Stimulated activated memory B cell treated with anti-CD40 and anti-IgM and Interleukin-4, amounts not matched to agents 10 μg/mL and 1 μg/mL and 100 μg/mL, for 72 hours (primary cell): Measurements from ENCODE around the gene HOXD4.

Experiments
- ATAC-seq: fragments of 150-1000 bp; cut with Tn5 transposase; 2 replicates; pipeline ENCODE4 v1.10.0; 2021
- H3K27ac Mint-ChIP-seq: one replicate; pipeline ENCODE4 v1.8.0; 2022; ENCODE audit warnings: mild to moderate bottlenecking, mixed read lengths
- H3K27me3 Mint-ChIP-seq: one replicate; pipeline ENCODE4 v1.8.0; 2022; ENCODE audit warnings: mixed read lengths
- H3K36me3 Mint-ChIP-seq: one replicate; pipeline ENCODE4 v1.8.0; 2022; ENCODE audit warnings: mixed read lengths
- H3K4me1 Mint-ChIP-seq: one replicate; pipeline ENCODE4 v1.8.0; 2022; ENCODE audit warnings: mixed read lengths
- H3K4me3 Mint-ChIP-seq: one replicate; pipeline ENCODE4 v1.8.0; 2022; ENCODE audit warnings: mild to moderate bottlenecking, moderate library complexity, mixed read lengths
- H3K9me3 Mint-ChIP-seq: one replicate; pipeline ENCODE4 v1.8.0; 2022; ENCODE audit warnings: mixed read lengths

The HOXD4 gene

DNA sequence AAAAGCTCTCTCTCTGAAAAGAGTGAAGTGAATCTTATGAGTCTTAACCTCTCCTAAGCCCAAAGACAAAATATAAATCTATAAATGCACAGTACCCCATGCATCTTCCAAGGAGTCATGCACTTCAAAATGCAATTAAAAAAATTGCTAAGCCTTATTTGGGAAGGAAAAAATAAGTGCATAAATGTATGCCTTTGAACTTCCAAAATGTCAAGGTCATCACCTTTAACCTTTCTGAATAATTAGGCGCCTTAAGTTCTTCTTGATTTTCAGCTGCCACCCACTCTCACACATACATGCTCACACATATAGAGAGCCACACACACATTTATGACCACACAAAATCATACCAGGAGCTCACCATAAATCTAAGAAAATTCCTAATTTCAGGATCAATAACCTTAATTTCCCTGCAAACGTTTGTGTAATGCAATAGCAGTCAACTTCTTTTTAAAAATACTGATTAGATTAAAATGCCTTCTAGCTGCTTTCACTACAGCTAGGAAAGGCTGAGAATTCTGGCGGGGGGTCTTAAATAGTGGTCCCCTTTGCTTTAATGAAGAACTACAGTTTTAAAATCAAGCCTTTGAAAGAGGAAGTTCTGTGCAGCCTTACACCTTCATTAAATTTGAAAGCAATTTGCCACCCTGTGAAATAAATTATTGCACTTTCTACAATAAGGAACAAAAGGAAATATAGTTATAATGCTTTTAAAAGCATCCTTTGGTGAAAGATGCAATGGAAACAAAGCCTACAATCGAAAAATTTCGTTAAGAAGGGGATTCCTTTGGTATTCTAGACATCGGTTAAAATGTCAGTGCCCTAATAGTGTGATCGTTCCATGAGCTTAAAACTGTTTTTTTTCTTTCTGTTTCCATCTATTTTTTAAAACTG is 40.7 kb upstream of the HOXD4 start:
- Mint-ChIP-seq H3K4me1 (peaks cover 12% of the 10 kb centered on the region), H3K27me3 (peaks cover 72% of the 10 kb centered on the region), H3K27ac (no peak overlapping the region), H3K4me3 (no peak overlapping the region), H3K9me3 (peaks cover 4% of the 10 kb centered on the region), H3K36me3 (no peaks in the 10 kb centered on the region)
- no peak for ATAC-seq

GRCh38 chr2:176111309-176111663 is 40.1 kb upstream of the HOXD4 start:
- Mint-ChIP-seq H3K4me3 (no peak overlapping the region), H3K27me3 (peaks cover 72% of the 10 kb centered on the region), H3K4me1 (peaks cover 7% of the 10 kb centered on the region), H3K36me3 (no peaks in the 10 kb centered on the region), H3K27ac (no peak overlapping the region), H3K9me3 (peaks cover 1% of the 10 kb centered on the region)
- no peak for ATAC-seq

GRCh38 chr2:176111846-176112374 is 39.4 kb upstream of the HOXD4 start:
- Mint-ChIP-seq H3K4me3 (no peak overlapping the region), H3K9me3 (no peaks in the 10 kb centered on the region), H3K4me1 (peaks cover 5% of the 10 kb centered on the region)

GRCh38 chr2:176112375-176113302 is 38.7 kb upstream of the HOXD4 start:
- no peak overlapping the region for H3K4me3 Mint-ChIP-seq
- H3K4me1 Mint-ChIP-seq, result peaks cover 5% of the 10 kb centered on the region
- H3K27me3 Mint-ChIP-seq, result peaks cover 80% of the 10 kb centered on the region
- H3K36me3 Mint-ChIP-seq, result no peaks in the 10 kb centered on the region
- ATAC-seq, result no peak
- no peak overlapping the region for H3K27ac Mint-ChIP-seq
- no peaks in the 10 kb centered on the region for H3K9me3 Mint-ChIP-seq

More at GRCh38 chr2:176111846-176112374, 39.4 kb upstream of the HOXD4 start:
- Mint-ChIP-seq H3K36me3 (no peaks in the 10 kb centered on the region), H3K27ac (no peak overlapping the region), H3K27me3 (peaks cover 73% of the 10 kb centered on the region)
- no peak for ATAC-seq

DNA sequence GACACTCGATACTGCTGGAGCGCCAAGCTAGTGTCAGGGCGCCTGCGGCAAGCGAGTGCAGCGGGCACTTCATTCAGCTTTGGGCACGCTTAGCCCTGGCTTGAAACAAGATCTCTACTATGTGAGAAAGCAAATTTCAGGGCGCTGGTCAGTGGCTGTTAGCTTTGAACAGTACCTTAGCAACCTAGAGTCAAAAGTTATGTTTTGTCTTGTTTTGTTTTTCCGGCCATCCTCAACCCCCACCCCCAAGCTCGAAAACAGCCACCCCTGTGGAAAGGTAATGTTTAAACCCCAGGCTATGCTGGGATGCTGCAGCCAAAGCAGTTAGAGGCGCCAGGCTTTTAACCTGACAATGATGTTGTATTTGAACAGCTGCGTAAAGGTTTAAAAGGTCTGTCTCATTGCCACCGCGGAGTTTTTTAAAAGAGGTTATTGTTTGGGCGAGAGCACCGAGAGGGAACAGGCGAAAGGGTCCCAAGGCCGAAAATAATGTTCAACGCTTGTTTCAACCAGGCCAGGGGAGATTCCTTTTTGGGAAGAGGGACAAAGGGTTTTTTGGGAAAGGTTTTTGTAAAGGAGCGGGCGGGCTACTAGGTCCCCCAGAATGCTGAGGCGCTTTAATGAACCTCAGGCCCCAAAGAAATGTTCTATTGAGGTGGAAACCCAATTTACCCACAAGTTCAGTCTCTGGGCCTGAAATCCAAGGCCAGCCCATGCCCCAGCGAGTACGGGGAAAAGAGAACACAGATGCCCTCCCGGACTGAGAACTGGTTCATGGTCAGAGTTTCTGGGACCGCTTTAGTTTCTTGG is 37.0 kb upstream of the HOXD4 start:
- peaks cover 89% of the 10 kb centered on the region for H3K27me3 Mint-ChIP-seq
- ATAC-seq, result no peak
- no peaks in the 10 kb centered on the region for H3K9me3 Mint-ChIP-seq
- H3K27ac Mint-ChIP-seq, result no peak overlapping the region
- H3K36me3 Mint-ChIP-seq, result no peaks in the 10 kb centered on the region
- H3K4me3 Mint-ChIP-seq, result no peak overlapping the region
- peaks cover 11% of the 10 kb centered on the region for H3K4me1 Mint-ChIP-seq

DNA sequence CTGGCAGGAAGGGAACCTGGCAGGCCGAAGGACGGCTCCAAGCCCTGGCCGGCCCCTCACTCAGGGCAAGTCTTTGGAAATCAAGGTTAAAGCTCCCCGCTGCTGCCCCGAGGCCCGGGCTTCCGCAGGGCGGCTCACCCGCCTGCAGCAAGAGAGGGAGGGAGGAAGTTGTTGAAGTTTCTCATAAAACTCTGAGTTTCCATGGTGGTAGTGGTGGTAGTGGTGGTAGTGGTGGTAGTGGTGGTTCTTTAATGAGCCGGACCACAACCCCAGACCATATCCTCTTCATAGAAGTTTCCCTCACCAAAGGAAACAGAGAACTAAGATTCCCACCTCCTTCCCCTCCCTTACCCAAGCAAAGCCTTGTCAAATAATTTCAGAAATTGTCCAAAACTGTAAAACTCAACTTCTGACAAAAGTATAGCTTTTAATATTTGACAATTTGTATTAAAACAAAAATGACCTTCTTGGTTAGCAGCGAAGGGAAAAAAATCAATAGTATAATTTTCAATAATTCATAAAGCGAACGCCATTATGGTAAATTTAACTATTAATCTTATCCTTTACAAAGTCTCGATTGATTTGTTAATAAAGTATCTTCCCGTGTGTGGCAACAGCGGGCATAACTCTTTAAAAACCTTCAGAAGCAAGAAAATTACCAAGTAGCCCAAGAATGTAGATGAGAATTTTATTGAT is 36.3 kb upstream of the HOXD4 start:
- no peak overlapping the region for H3K4me3 Mint-ChIP-seq
- H3K27me3 Mint-ChIP-seq, result peaks cover 91% of the 10 kb centered on the region
- H3K36me3 Mint-ChIP-seq, result no peaks in the 10 kb centered on the region
- no peaks in the 10 kb centered on the region for H3K9me3 Mint-ChIP-seq
- H3K4me1 Mint-ChIP-seq, result peaks cover 11% of the 10 kb centered on the region
- no peak overlapping the region for H3K27ac Mint-ChIP-seq
- ATAC-seq, result no peak

- Mint-ChIP-seq H3K27ac (no peak within 1 kb of the TSS), H3K36me3 (no peaks in the 10 kb centered on the region), H3K9me3 (no peaks in the 10 kb centered on the region)
These were observed 35.2 kb upstream of the HOXD4 start, which contains the start of gene HOXD10 for GRCh38 chr2:176115883-176116813. HOXD10 (plus strand) TSS chr2:176116778; CDS start chr2:176116834, 56 bp downstream.

DNA sequence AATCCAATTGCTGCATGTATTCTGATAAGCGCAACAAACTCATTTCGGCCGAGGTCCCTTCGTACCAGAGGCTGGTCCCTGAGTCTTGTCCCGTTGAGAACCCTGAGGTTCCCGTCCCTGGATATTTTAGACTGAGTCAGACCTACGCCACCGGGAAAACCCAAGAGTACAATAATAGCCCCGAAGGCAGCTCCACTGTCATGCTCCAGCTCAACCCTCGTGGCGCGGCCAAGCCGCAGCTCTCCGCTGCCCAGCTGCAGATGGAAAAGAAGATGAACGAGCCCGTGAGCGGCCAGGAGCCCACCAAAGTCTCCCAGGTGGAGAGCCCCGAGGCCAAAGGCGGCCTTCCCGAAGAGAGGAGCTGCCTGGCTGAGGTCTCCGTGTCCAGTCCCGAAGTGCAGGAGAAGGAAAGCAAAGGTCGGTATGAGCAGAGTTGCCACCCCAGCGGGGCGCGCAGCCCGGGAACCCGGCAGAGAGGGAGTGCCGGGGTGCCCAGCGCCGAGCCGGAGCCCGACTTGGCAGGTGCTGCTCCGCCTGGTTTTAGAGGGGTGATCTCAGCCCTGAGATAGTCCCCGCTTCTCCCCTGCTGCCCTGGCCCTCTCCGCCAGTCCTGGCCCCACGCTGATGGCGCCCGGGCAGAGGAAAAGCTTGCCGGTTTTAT is 34.1 kb upstream of the HOXD4 start:
- no peaks in the 10 kb centered on the region for H3K36me3 Mint-ChIP-seq
- no peak overlapping the region for H3K27ac Mint-ChIP-seq
- H3K4me1 Mint-ChIP-seq, result peaks cover 7% of the 10 kb centered on the region
- H3K4me3 Mint-ChIP-seq, result no peak overlapping the region
- H3K27me3 Mint-ChIP-seq, result peaks cover 85% of the 10 kb centered on the region
- ATAC-seq, result no peak
- no peaks in the 10 kb centered on the region for H3K9me3 Mint-ChIP-seq

More at GRCh38 chr2:176115883-176116813, 35.2 kb upstream of the HOXD4 start, which contains the start of gene HOXD10:
- no peak within 1 kb of the TSS for H3K4me3 Mint-ChIP-seq
- H3K27me3 Mint-ChIP-seq, result peaks cover 94% of the 10 kb centered on the region
- H3K4me1 Mint-ChIP-seq, result peaks cover 10% of the 10 kb centered on the region
- no peak for ATAC-seq

DNA sequence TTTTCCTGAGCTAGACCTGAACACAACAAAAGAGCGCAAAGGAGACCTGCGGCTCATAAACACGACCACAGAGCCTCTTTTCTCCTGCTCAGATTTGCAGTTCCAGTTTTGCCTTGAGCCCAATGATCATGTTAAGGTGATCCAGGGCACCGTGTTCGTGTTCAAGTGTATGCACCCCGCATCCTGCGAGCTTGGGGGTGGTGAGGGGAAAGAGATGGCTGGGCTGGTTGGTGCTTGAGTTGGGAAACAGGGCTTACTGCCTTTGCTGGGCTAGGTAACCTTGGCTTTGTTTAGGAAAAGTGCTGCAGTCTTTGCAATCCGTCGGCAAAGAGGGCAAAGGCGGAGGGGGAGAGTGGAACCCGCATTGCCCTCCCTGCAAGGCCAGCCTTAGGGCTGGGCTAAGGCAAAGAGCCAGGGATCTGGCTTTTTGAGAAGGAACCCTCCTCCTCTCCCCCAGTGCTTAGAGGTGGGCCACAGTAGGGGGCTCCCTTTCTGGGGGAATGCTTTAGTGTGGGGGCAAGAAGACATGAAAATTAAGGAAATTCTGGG is 33.5 kb upstream of the HOXD4 start:
- Mint-ChIP-seq H3K4me1 (peaks cover 7% of the 10 kb centered on the region), H3K27ac (no peak overlapping the region), H3K9me3 (no peaks in the 10 kb centered on the region), H3K4me3 (no peak overlapping the region), H3K36me3 (no peaks in the 10 kb centered on the region), H3K27me3 (peaks cover 79% of the 10 kb centered on the region)
- no peak for ATAC-seq

DNA sequence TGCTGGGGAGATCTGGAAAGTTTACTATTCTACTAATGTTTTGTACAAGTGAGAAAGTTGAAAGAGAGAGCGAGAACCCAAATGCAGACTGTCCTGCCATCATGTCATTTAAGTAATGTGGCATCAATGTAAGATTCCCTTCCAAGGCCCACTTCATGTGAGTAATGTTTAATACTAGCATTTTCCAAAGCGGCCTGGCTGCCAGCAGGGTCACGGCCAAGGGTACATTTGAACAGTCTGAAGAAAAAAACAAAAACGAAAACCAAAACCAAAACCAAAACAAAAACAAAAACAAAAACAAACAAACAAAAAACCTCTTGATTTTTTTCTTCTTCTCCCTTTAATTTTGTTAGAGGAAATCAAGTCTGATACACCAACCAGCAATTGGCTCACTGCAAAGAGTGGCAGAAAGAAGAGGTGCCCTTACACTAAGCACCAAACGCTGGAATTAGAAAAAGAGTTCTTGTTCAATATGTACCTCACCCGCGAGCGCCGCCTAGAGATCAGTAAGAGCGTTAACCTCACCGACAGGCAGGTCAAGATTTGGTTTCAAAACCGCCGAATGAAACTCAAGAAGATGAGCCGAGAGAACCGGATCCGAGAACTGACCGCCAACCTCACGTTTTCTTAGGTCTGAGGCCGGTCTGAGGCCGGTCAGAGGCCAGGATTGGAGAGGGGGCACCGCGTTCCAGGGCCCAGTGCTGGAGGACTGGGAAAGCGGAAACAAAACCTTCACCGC is 32.6 kb upstream of the HOXD4 start:
- Mint-ChIP-seq H3K4me3 (no peak overlapping the region), H3K36me3 (no peaks in the 10 kb centered on the region), H3K27me3 (peaks cover 77% of the 10 kb centered on the region), H3K27ac (no peak overlapping the region), H3K4me1 (peaks cover 7% of the 10 kb centered on the region), H3K9me3 (no peaks in the 10 kb centered on the region)
- ATAC-seq, result no peak

DNA sequence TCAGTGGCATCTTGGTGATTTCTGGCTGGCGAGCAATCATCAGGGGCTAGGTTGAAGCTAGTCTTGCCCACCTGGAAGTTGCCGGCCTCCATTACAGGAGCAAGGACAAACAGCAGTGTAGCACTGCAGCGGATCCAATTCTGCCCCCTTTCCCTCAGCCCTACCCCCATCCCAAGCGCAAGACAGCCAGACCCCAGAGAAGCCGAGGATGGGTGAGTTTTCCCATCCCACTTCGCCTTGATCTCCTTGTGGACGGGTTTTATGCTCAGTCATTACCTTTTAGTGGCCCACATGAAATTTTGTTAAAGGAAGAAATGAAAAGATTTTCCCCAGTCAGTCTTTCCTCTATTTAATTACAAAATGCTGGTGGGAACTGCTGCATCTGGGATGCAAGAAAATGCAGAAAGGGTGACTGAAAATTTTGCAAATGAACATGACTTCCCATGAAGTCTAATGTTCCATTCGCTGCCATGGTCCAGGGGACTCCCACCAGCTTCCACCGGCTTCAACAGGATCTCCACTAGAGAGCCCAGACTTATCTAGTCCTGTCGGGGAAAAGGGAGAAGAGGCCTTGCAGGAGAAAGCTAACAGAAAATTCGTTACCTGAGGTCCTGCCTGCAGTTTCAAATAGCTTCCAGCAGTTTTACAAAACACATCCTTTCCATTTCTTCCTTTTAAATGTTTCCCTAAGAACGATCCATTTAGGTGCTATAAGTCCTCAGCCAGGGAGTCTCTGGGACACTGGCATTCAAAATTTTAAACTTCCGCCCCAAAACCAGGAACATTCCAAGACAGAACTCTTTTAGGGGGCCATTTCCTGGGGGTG is 30.8 kb upstream of the HOXD4 start:
- H3K9me3 Mint-ChIP-seq, result no peaks in the 10 kb centered on the region
- H3K36me3 Mint-ChIP-seq, result no peaks in the 10 kb centered on the region
- H3K4me3 Mint-ChIP-seq, result no peak overlapping the region
- ATAC-seq, result no peak
- H3K27ac Mint-ChIP-seq, result no peak overlapping the region
- peaks cover 7% of the 10 kb centered on the region for H3K4me1 Mint-ChIP-seq
- peaks cover 81% of the 10 kb centered on the region for H3K27me3 Mint-ChIP-seq
